ENCODE results near the gene PLXNB3.

DNA sequence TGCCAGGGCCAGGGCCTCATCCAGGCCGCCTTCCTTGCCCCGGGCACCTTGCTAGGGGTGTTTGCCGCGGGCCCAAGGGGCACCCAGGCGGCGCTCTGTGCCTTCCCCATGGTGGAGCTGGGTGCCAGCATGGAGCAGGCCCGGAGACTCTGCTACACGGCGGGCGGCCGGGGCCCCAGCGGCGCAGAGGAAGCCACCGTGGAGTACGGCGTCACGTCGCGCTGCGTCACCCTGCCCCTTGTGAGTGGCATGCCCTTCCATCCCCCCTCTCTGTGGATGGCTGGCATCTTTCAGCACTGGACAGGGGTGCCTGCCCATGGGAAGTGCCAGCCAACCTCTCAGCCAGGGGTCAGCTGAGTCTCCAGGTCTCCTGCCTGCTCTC is 3.6 kb downstream of the PLXNB3 start:
- TF ChIP-seq, protein P1, sequence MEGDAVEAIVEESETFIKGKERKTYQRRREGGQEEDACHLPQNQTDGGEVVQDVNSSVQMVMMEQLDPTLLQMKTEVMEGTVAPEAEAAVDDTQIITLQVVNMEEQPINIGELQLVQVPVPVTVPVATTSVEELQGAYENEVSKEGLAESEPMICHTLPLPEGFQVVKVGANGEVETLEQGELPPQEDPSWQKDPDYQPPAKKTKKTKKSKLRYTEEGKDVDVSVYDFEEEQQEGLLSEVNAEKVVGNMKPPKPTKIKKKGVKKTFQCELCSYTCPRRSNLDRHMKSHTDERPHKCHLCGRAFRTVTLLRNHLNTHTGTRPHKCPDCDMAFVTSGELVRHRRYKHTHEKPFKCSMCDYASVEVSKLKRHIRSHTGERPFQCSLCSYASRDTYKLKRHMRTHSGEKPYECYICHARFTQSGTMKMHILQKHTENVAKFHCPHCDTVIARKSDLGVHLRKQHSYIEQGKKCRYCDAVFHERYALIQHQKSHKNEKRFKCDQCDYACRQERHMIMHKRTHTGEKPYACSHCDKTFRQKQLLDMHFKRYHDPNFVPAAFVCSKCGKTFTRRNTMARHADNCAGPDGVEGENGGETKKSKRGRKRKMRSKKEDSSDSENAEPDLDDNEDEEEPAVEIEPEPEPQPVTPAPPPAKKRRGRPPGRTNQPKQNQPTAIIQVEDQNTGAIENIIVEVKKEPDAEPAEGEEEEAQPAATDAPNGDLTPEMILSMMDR (IDR thresholded peaks at IDR 0.05), result no peak
- TF ChIP-seq ESRRA (CRISPR knock-in tag; IDR thresholded peaks at IDR 0.05; ENCODE audit: borderline replicate concordance) (no peak), CREB1 (CRISPR knock-in tag; IDR thresholded peaks at IDR 0.05) (no peak), TEAD4 (CRISPR knock-in tag; IDR thresholded peaks at IDR 0.05) (no peak), ELF4 (CRISPR knock-in tag; IDR thresholded peaks at IDR 0.05; ENCODE audit: low read depth) (no peak)
- TF ChIP-seq, protein P2, sequence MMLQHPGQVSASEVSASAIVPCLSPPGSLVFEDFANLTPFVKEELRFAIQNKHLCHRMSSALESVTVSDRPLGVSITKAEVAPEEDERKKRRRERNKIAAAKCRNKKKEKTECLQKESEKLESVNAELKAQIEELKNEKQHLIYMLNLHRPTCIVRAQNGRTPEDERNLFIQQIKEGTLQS (CRISPR knock-in tag; conservative IDR thresholded peaks at IDR 0.05), result no peak

All from WTC11 (cell line).